ENCODE data around the gene EFHD2. TPM values are rescaled to one million over a fixed set of nuclear protein-coding genes. Genes with fewer than 3 reads are reported as not detected.
A peak's percentile ranks its signal among the peaks of the same experiment; 100 is the strongest.
"Not testable (repeated sequence)": the region's sequence is repeated elsewhere in the genome, so short reads cannot be mapped to it uniquely, and the experiment has no call there.

EFHD2 gene
- 10 to 100 TPM; 49.4 TPM for total RNA-seq

- ATAC-seq (ENCODE audit: low read depth) (peak; percentile 91), DNase-seq (peak; percentile 89)
- Mint-ChIP-seq H3K4me3 (peak within 1 kb of the TSS; percentile 95), H3K27me3 (peaks cover 28% of the 10 kb centered on the region), H3K36me3 (peaks cover 15% of the 10 kb centered on the region), H3K27ac (peak within 1 kb of the TSS; percentile 85), H3K9me3 (no peaks in the 10 kb centered on the region), H3K4me1 (peaks cover 16% of the 10 kb centered on the region)
- POLR2A ChIA-PET = interaction anchor here (0.9 to 1.7 kb wide), 3 partner anchors 12 to 67 kb away, joined by 3 to 6 read pairs (median 6); no protein-coding TSS in a partner anchor
Measured at GRCh38 chr1:15409388-15410222, at the start of gene EFHD2. EFHD2 (plus strand) TSS chr1:15409888; CDS start chr1:15409972, 84 bp downstream.

DNA sequence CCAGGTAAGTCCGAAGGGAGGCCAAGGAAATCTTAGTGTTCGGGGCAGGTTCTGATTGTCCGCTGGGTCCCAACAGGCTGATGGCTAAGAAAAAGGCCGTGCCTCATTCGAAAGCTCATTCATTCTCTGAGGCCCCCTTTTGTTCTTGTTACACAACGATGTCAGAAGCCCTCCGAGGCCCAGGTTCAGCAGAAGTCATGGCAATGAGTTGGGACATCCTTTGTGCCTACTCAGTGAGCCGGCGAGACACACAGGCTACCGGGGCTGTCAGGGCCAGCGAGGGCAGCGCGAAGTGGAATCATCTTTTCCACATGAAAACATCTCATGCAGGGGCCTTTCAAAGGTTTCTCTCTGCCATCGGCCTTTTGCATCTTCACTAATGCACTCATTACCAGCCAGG, 49.0 kb upstream of the EFHD2 start:
- Mint-ChIP-seq H3K9me3 (no peaks in the 10 kb centered on the region), H3K4me1 (no peaks in the 10 kb centered on the region), H3K36me3 (no peaks in the 10 kb centered on the region), H3K27me3 (peaks cover 19% of the 10 kb centered on the region), H3K27ac (no peak overlapping the region), H3K4me3 (no peak overlapping the region)
- ATAC-seq (ENCODE audit: low read depth) (no peak), DNase-seq (no peak)
- POLR2A ChIA-PET = no interaction called here

DNA sequence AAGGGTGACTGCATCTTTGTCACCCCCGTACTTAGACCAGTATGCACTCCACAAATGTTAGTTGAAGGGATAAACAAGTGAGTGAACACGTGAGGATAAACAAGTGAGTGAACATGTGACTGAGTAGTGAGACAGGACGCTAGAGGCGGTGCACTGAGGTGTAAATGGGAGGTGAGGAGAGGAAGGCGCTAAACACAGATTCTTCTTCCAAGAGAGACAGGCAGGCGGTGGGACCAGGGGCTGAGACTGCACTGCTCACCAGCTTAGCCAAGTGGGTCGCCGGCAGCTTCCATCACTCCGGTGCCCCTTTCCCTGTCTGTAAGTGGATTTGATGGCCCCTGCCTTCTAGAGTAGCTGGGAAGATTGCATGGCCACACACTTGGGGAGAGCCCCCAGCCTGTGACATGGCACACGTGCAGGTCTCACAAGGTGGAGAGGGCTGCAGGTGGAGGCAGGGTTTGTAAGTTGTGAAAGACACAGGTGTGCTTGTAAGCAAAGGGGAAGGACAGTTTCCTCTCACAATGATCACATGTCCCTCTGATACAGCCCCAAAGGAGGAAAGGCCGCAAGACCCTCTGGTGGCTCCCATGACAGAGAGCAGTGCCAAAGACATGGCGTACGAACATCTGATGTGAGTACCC, 47.5 kb upstream of the EFHD2 start:
- POLR2A ChIA-PET = no interaction called here
- DNase-seq (no peak), ATAC-seq (ENCODE audit: low read depth) (no peak)
- no peaks in the 10 kb centered on the region for H3K9me3 Mint-ChIP-seq
- H3K4me1 Mint-ChIP-seq = no peaks in the 10 kb centered on the region
- no peak overlapping the region for H3K27ac Mint-ChIP-seq
- no peak overlapping the region for H3K4me3 Mint-ChIP-seq
- H3K27me3 Mint-ChIP-seq = peaks cover 17% of the 10 kb centered on the region
- no peaks in the 10 kb centered on the region for H3K36me3 Mint-ChIP-seq

GRCh38 chr1:15362737-15363128, 47.0 kb upstream of the EFHD2 start:
- peaks cover 15% of the 10 kb centered on the region for H3K27me3 Mint-ChIP-seq
- no peak for DNase-seq
- no peak overlapping the region for H3K27ac Mint-ChIP-seq
- no peaks in the 10 kb centered on the region for H3K9me3 Mint-ChIP-seq
- POLR2A ChIA-PET = no interaction called here
- H3K4me1 Mint-ChIP-seq = no peaks in the 10 kb centered on the region
- no peak for ATAC-seq (ENCODE audit: low read depth)
- no peaks in the 10 kb centered on the region for H3K36me3 Mint-ChIP-seq
- no peak overlapping the region for H3K4me3 Mint-ChIP-seq

GRCh38 chr1:15364740-15365139, 44.9 kb upstream of the EFHD2 start:
- H3K27ac Mint-ChIP-seq = no peak overlapping the region
- H3K9me3 Mint-ChIP-seq = no peaks in the 10 kb centered on the region
- H3K4me1 Mint-ChIP-seq = no peaks in the 10 kb centered on the region
- POLR2A ChIA-PET = no interaction called here
- DNase-seq (no peak), ATAC-seq (ENCODE audit: low read depth) (no peak)
- H3K36me3 Mint-ChIP-seq = no peaks in the 10 kb centered on the region
- H3K27me3 Mint-ChIP-seq = peaks cover 22% of the 10 kb centered on the region
- no peak overlapping the region for H3K4me3 Mint-ChIP-seq

- Mint-ChIP-seq H3K4me3 (no peak overlapping the region), H3K9me3 (no peaks in the 10 kb centered on the region), H3K27ac (no peak overlapping the region), H3K36me3 (no peaks in the 10 kb centered on the region), H3K4me1 (no peaks in the 10 kb centered on the region), H3K27me3 (peaks cover 27% of the 10 kb centered on the region)
- POLR2A ChIA-PET = no interaction called here
- DNase-seq (no peak), ATAC-seq (ENCODE audit: low read depth) (no peak)
Measured at GRCh38 chr1:15368888-15369287, 40.8 kb upstream of the EFHD2 start.

GRCh38 chr1:15370268-15370667, 39.4 kb upstream of the EFHD2 start:
- POLR2A ChIA-PET = no interaction called here
- ATAC-seq (ENCODE audit: low read depth) (no peak), DNase-seq (no peak)
- Mint-ChIP-seq H3K27ac (no peak overlapping the region), H3K4me3 (no peak overlapping the region), H3K27me3 (peaks cover 23% of the 10 kb centered on the region), H3K36me3 (no peaks in the 10 kb centered on the region), H3K4me1 (no peaks in the 10 kb centered on the region), H3K9me3 (no peaks in the 10 kb centered on the region)

DNA sequence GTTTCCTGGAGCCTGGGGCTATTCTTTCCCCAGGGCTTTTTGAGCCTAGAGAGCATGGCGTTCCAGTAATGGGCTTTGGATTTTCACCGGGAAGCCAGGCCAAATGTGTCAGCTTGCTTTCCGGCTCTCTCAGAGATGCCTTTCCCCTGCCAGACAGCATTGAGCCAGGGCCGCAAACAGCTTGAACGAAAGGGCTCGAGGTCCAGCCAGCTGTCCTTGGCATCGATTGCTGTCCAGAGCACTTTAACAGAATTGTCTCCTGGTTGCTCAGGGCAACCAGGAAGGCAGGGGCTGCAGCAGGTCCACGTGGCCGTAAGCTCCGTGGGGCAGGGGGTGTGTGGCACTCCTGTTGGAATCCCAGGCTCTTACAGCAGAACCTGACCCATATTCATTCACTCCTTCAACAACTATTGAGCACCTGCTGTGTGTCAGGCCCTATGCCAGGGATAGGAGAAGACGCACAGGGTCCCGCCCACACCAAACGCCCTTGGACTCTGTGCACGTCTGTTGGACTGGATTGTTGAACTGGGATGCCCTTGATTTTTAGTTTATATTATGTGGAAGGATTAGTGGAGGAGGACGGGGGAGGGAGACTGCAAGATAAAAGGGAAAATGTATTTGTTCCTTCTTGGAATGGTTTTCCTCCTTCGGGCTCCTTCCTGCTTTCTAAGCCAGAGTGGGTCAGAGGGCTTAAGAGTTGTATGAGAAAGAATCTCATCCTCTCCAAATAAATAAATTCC, 38.7 kb upstream of the EFHD2 start:
- Mint-ChIP-seq H3K27me3 (peaks cover 23% of the 10 kb centered on the region), H3K36me3 (no peaks in the 10 kb centered on the region), H3K9me3 (no peaks in the 10 kb centered on the region), H3K4me1 (no peaks in the 10 kb centered on the region), H3K4me3 (no peak overlapping the region), H3K27ac (no peak overlapping the region)
- no peak for ATAC-seq (ENCODE audit: low read depth)
- DNase-seq = no peak
- POLR2A ChIA-PET = no interaction called here

DNA sequence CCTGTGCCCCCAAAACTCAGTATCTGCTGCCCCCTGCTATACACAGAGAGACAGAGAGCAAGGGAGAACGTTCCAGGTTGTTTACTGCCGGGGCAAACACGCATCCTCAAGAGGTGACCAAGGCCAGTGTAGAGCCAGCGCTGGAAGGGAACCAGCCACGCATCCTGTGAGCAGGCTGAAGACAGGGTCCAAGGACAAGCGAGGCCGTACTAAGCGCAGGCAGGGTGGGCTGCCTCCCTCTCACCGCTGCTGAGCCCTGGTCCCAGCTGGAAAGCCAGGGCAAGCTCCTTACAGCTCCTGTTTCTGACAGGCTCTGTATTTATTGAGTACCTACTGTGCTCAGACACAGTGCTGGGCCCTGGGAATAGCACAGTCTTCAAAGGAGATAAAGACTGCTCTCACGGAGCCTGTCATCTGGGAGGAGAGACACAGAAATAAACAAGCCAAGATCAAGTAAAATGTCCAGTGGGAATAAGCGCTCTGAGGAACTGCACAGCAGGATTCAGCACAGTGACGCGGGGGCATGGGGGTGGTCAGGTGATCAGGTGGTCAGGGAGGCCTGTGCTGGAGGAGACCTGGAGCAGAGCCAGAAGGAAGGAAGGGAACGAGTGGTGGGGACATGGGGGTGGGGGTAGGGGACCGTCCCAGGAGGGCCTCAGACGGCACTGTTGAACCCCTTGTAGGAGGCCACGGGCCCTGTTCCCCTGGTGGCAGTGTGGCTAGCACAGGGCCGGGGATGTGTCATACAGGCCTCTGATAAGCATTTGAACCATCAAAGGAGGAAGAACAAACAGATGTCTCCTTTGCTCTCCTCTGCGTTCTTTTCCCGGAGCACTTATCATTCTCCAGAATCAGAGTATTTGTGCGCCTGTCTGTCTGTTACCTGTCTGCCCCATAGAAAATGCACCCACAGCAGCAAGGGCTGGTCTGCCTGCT, 37.8 kb upstream of the EFHD2 start:
- ATAC-seq (ENCODE audit: low read depth) (no peak), DNase-seq (no peak)
- H3K4me3 Mint-ChIP-seq = no peak overlapping the region
- no peaks in the 10 kb centered on the region for H3K36me3 Mint-ChIP-seq
- no peaks in the 10 kb centered on the region for H3K9me3 Mint-ChIP-seq
- H3K27me3 Mint-ChIP-seq = peaks cover 23% of the 10 kb centered on the region
- POLR2A ChIA-PET = no interaction called here
- no peak overlapping the region for H3K27ac Mint-ChIP-seq
- no peaks in the 10 kb centered on the region for H3K4me1 Mint-ChIP-seq

GRCh38 chr1:15378729-15379128, 31.0 kb upstream of the EFHD2 start:
- DNase-seq (no peak), ATAC-seq (ENCODE audit: low read depth) (no peak)
- Mint-ChIP-seq H3K4me1 (no peaks in the 10 kb centered on the region), H3K27me3 (peaks cover 27% of the 10 kb centered on the region), H3K4me3 (no peak overlapping the region), H3K9me3 (no peaks in the 10 kb centered on the region), H3K27ac (no peak overlapping the region), H3K36me3 (no peaks in the 10 kb centered on the region)
- POLR2A ChIA-PET = no interaction called here

DNA sequence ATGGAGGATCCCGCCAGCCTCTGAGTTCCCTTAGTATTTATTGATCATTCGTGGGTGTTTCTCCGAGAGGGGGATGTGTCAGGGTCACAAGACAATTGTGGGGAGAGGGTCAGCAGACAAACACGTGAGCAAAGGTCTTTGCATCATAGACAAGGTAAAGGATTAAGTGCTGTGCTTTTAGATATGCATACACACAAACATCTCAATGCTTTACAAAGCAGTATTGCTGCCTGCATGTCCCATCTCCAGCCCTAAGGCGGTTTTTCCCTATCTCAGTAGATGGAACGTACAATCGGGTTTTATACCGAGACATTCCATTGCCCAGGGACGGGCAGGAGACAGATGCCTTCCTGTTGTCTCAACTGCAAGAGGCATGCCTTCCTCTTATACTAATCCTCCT, 30.5 kb upstream of the EFHD2 start:
- not testable (repeated sequence) for ATAC-seq (ENCODE audit: low read depth)

DNA sequence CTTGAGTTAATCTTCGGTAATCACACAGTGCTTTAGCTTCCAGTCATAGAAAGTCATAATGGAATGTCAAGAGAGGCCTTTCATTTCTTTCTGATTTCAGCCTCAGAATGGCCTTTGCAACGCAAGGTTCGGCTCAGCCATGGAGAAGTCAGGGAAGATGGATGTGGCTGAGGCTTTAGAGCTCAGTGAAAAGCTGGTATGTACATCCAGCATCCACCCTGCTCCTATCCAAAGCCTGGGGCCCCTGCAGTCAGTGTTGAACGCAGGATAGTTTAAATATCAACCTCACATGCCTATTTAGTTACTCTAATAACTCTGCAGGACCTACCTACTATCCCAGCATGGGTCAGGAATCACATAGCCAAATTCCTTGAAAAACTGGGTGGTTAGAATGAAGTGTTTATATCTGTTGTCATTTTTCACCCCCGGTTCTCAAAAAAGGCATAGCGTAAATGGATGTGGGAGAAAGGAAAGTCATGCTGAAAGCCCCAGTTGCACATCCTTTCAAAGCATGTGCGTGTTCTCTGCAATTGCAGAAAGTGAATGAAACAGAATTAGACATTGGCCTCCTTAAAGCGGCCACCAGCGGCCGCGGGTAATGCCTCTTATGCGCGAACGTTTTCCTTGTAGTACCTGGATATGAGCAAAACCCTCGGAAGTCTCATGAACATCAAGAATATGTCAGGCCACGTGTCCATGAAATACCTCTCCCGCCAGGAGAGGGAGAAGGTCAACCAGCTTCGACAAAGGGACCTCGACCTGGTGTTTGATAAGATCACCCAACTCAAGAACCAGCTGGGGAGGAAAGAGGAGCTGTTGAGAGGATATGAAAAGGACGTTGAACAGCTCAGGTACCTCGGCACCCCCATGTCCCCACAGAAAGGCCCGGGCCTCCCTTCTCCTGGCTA, 28.8 kb upstream of the EFHD2 start:
- POLR2A ChIA-PET = no interaction called here
- H3K27me3 Mint-ChIP-seq = peaks cover 41% of the 10 kb centered on the region
- H3K4me3 Mint-ChIP-seq = no peak overlapping the region
- H3K27ac Mint-ChIP-seq = no peak overlapping the region
- ATAC-seq (ENCODE audit: low read depth) (no peak), DNase-seq (no peak)
- H3K4me1 Mint-ChIP-seq = peaks cover 3% of the 10 kb centered on the region
- no peaks in the 10 kb centered on the region for H3K36me3 Mint-ChIP-seq
- no peaks in the 10 kb centered on the region for H3K9me3 Mint-ChIP-seq

More for the DNA sequence above, 30.5 kb upstream of the EFHD2 start:
- H3K27me3 Mint-ChIP-seq = peaks cover 31% of the 10 kb centered on the region
- H3K4me3 Mint-ChIP-seq, H3K27ac Mint-ChIP-seq, H3K36me3 Mint-ChIP-seq, DNase-seq, H3K4me1 Mint-ChIP-seq, POLR2A ChIA-PET, H3K9me3 Mint-ChIP-seq: not testable (repeated sequence)

Data from activated naive CD8-positive, alpha-beta T cell treated with anti-CD3 and anti-CD28 coated beads, Interleukin-2, amount 10 ng/mL, durations not matched to agents 7 days and 5 days (primary cell).